OCI-M2 (cell line): ENCODE measurements around the gene SLC8A1.

ENCODE experiments used
- DNase-seq: peaks from one replicate; lab custom pipeline; 2025; ENCODE audit not compliant: unreplicated experiment; lab: John Stamatoyannopoulos, UW

Gene SLC8A1

GRCh38 chr2:40201425-40201824 lies 250.5 kb downstream of the SLC8A1 start:
- DNase-seq = no peak

DNA sequence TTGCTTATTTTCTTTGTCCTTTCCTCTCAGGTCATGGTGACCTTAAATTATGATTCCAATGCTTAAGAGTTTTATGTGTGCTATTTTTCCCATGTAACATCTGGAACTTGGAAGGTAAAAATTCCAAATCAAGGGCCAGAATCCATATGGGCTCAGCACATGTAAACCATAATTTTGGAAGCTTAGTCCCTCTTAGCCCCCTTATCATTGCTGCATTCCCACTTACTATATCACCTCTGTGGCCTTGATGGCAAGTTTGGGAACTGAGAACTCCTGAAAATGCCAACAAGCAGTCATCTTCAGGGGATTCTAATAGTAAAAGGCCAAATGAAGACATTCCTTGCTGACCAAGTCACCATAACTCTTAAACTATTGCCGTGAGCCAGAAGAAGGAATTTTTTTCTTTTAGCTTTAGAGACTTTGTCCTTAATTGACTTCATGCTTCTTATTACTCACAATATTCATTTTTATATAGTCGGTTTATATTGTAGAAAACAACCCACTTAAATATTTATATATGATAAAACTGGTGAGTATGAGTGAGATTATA lies 251.4 kb downstream of the SLC8A1 start:
- no peak for DNase-seq

DNA sequence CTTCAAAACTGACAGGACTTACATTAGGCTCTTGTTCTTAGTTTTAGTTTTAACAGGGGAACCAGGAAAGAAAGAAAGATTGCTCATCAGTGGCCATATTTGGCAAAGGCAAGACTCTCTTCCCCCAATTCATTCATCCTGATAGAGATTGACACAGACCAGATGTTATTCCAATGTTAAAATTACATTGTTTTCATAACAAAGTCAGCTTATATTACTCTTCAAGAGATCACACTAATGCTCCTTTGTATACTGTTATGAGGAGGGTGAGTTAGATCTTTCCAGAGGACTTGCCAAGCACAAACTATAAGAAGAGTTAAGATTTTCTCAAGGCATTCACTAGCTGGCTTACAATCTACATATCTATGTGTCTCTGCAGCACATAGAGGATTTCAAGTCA lies 252.1 kb downstream of the SLC8A1 start:
- DNase-seq = no peak

- no peak for DNase-seq
Measured at GRCh38 chr2:40197121-40197520, 254.8 kb downstream of the SLC8A1 start.

DNA sequence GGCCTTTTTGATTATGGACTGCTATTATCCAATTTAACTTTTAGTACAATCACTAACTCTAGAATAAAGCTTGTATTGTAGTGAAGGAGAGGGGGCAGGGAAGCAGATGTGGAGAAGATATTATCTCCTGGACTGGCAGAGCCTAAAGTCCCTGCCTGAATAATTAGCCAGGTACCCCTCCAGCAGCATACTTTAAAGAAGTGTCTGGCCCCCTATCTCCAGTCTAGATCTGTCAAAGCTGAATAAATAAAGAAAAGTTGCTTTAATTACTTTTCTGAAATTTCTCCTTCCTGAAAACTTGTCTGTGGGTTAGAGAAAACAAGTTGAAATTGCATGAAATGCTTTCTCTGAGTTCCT lies 258.2 kb downstream of the SLC8A1 start:
- no peak for DNase-seq

- DNase-seq = no peak
Measured at GRCh38 chr2:40192864-40193669, 258.8 kb downstream of the SLC8A1 start.

DNA sequence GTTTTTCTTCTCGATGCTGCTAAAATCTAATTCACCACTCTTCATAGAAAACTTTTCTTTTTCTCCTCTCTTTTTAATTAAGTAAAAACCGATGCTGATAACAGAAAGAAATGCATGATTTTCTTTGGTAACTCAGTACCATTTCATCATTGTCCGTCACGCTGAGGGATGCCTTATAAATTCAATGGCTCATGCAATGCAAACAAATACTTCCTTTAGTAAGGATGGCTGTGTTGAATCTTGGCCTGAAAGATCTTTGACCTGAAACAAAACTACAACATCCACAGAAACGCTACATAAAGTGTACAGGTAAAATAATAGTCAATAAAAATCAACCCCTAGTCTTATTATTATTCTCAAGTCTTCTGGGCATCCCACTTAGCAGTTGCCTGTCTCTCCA lies 261.4 kb downstream of the SLC8A1 start:
- DNase-seq = no peak

- no peak for DNase-seq
Measured at GRCh38 chr2:40189881-40190280, 262.0 kb downstream of the SLC8A1 start.

- no peak for DNase-seq
Measured at GRCh38 chr2:40187054-40187453, 264.8 kb downstream of the SLC8A1 start.

DNA sequence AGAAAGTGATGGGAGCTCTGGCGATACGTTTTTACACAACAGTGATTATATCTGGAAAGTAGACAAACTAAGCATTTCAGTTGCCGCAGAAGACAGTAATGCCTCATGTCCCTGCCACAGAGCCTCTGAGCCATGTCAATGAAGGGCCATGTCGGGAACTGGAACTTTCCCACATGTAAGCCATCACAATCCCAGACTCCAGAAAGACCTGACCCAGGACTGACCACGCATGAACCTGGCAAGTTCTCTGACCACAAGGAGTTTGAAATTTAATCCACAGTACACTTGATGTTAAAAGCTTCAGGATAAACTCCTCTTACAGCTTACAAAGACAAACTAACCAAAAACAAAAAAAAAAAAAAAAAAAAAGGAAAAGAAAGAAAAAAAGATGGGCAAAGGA lies 267.3 kb downstream of the SLC8A1 start:
- DNase-seq = no peak

- DNase-seq = no peak
Measured at GRCh38 chr2:40181855-40182254, 270.0 kb downstream of the SLC8A1 start.

- DNase-seq = no peak
Measured at GRCh38 chr2:40179801-40180200, 272.1 kb downstream of the SLC8A1 start.

DNA sequence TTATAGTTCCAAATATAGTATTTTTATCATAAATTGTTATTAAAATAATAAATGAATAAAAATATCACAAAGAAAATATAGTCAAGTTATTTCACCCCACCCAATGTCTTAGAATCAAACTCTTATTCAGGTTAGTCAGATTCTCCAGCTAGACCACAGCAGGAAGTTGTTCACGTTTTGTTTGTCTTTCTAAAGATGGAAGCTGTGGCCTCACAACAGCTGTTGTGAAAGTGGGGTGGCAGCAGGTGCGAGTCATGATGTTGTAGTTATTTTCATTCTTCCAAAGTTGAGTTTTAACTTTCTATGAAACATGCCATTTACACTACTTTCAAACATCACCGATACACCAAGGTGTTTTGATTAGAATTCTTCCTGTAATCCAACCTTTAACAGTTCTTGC lies 272.9 kb downstream of the SLC8A1 start:
- no peak for DNase-seq

DNA sequence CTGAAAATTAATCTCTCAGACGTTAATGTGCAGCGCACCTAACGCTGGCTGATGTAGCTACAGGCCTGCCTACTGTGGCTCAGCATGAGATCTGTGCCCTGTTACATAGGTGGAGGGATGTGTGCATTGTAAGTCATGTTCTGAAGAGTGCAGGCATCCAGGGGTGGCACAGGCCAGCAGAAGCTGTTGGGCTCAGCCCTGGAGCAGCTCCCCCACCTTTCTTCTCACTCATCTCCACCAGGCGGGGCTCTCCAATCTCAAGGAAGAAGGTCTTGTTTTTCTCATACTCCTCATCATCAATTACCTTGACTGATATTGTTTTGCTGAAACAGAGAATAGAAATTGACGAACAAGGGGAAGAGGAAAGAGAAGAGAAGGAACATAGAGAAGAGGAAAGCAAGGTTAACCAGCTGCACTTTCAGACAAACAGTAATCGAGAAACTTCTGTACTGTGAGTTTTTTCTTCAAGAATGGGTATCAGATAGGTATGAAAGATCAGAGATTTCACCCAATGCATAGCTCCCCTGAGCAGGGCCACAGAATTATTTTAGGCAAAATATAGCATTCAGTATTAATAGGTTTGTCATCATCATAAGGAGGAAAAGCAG lies 273.6 kb downstream of the SLC8A1 start:
- DNase-seq = no peak

GRCh38 chr2:40177366-40177765 lies 274.5 kb downstream of the SLC8A1 start:
- DNase-seq = no peak

DNA sequence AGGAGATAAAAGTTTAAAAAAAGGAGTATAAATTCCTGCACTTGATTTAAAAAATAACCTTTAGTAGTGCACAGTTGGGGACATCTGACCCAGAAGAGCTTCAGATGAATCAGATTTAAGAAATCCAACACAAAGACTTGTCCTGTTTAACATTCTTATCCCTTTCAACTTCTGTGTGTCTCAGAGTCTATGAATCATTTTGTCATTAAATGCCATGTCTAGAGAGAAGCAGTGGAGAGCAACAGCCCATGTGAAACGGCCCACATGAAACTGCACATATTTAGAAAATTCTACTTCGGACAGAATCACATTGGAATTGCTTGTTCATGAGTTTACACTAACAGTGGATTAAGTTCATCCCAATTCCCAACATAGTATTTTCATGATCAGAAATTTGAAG lies 278.6 kb downstream of the SLC8A1 start:
- no peak for DNase-seq

GRCh38 chr2:40169856-40170255 lies 282.0 kb downstream of the SLC8A1 start:
- DNase-seq = no peak

GRCh38 chr2:40169430-40169829 lies 282.5 kb downstream of the SLC8A1 start:
- DNase-seq = no peak

DNA sequence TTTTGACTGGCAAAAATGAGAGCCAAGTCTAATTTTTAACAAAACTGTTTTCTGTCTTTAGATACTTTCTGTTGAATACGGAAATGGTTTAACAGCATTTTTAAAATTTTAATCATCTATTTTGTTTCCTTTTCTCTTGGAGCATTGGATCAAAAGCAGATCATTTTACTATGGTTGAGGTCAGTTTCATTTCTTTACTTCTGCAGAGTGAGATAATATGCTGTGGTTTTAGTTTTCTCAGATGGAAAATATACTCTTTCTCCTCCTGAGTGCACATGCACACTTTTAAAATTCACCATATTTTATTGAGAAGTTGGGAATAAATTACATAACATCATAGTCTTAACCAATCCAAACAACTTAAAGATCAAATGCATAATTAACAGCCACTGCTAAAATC lies 283.3 kb downstream of the SLC8A1 start:
- DNase-seq = no peak

- DNase-seq = no peak
Measured at GRCh38 chr2:40168032-40168431, 283.9 kb downstream of the SLC8A1 start.

- DNase-seq = no peak
Measured at GRCh38 chr2:40166006-40166405, 285.9 kb downstream of the SLC8A1 start.

GRCh38 chr2:40165509-40165844 lies 286.4 kb downstream of the SLC8A1 start:
- no peak for DNase-seq
